ENCODE data around the gene SLC10A7.
A peak's percentile ranks its signal among the peaks of the same experiment; 100 is the strongest.

SLC10A7 gene

GRCh38 chr4:146243141-146243882 is 278.4 kb downstream of the SLC10A7 start:
- peak; percentile 49 for TF ChIP-seq CTCF (IDR thresholded peaks at IDR 0.05; ENCODE audit: low read depth, low read length)
- TF ChIP-seq MYC (IDR thresholded peaks at IDR 0.05; ENCODE audit: low read depth, low read length): no peak
- H3K4me3 ChIP-seq (ENCODE audit: low read depth, low read length): no peak overlapping the region
- peak; percentile 19 for DNase-seq (ENCODE audit: low read depth)

- DNase-seq (ENCODE audit: low read depth): no peak
- TF ChIP-seq MAX (IDR thresholded peaks at IDR 0.05; ENCODE audit: low read depth, low read length): no peak
- TF ChIP-seq CTCF (IDR thresholded peaks at IDR 0.05; ENCODE audit: low read depth, low read length): no peak
- no peak for TF ChIP-seq MYC (IDR thresholded peaks at IDR 0.05; ENCODE audit: low read depth, low read length)
- H3K4me3 ChIP-seq (ENCODE audit: low read depth, low read length): no peak overlapping the region
Observed at GRCh38 chr4:146238107-146238506, 283.6 kb downstream of the SLC10A7 start.

GRCh38 chr4:146237092-146237491 is 284.6 kb downstream of the SLC10A7 start:
- no peak overlapping the region for H3K4me3 ChIP-seq (ENCODE audit: low read depth, low read length)
- no peak for DNase-seq (ENCODE audit: low read depth)
- TF ChIP-seq CTCF (IDR thresholded peaks at IDR 0.05; ENCODE audit: low read depth, low read length) (no peak), MYC (IDR thresholded peaks at IDR 0.05; ENCODE audit: low read depth, low read length) (no peak), POLR2A (IDR thresholded peaks at IDR 0.05; ENCODE audit: extremely low read depth, insufficient read length) (no peak), MAX (IDR thresholded peaks at IDR 0.05; ENCODE audit: low read depth, low read length) (no peak)

GRCh38 chr4:146236216-146236615 is 285.5 kb downstream of the SLC10A7 start:
- no peak overlapping the region for H3K4me3 ChIP-seq (ENCODE audit: low read depth, low read length)
- TF ChIP-seq CTCF (IDR thresholded peaks at IDR 0.05; ENCODE audit: low read depth, low read length): no peak
- TF ChIP-seq MAX (IDR thresholded peaks at IDR 0.05; ENCODE audit: low read depth, low read length): no peak
- TF ChIP-seq MYC (IDR thresholded peaks at IDR 0.05; ENCODE audit: low read depth, low read length): no peak
- no peak for TF ChIP-seq POLR2A (IDR thresholded peaks at IDR 0.05; ENCODE audit: extremely low read depth, insufficient read length)

GRCh38 chr4:146235654-146236177 is 286.0 kb downstream of the SLC10A7 start:
- peak; percentile 2 for DNase-seq (ENCODE audit: low read depth)
- TF ChIP-seq MAX (IDR thresholded peaks at IDR 0.05; ENCODE audit: low read depth, low read length) (no peak), CTCF (IDR thresholded peaks at IDR 0.05; ENCODE audit: low read depth, low read length) (no peak), POLR2A (IDR thresholded peaks at IDR 0.05; ENCODE audit: extremely low read depth, insufficient read length) (no peak), MYC (IDR thresholded peaks at IDR 0.05; ENCODE audit: low read depth, low read length) (no peak)

More at GRCh38 chr4:146236216-146236615, 285.5 kb downstream of the SLC10A7 start:
- DNase-seq (ENCODE audit: low read depth): no peak

More at GRCh38 chr4:146235654-146236177, 286.0 kb downstream of the SLC10A7 start:
- no peak overlapping the region for H3K4me3 ChIP-seq (ENCODE audit: low read depth, low read length)
